Astrocyte of the spinal cord (primary cell): ENCODE results near the gene RPS4Y1.

ENCODE experiments used
- DNase-seq: peaks from one replicate; pipeline ENCODE4 v3.0.0; 2011; ENCODE audit warnings: low read depth, low spot score
- H3K4me3 ChIP-seq: 2 replicates; pipeline ENCODE4 v1.5.1; 2011; ENCODE audit warnings: low read depth, mild to moderate bottlenecking, low read length, moderate library complexity
- in situ Hi-C: cut with HindIII; loops from 2 replicates; pipeline ENCODE4 v1.10.0; 2017; ENCODE audit warnings: low sequenced_read_pairs
- TF ChIP-seq, protein P1 (sequence below): IDR thresholded peaks from 2 replicates; pipeline ENCODE4 v1.5.1; 2012; ENCODE audit warnings: low read depth, mild to moderate bottlenecking, low read length, inconsistent platforms

RPS4Y1 gene

DNA sequence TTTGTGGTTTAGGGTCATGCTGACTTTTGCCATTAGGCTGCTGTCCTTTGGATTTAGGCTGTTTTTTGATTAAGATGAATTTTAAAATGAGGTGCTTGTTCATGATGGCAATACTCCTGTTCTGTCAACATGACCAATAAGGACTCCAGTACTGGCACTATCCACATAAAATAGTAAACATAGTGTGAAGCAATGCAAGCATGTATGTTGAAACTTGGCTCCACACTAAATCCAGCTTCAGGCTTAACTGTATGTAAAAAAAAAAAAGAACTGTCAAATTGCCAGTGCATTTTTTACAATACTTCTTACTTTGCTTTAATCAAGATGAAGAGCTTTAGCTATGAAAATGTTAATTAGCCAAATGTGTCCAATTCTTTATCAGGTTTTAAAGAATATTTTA, 6.2 kb upstream of the RPS4Y1 start:
- TF ChIP-seq, protein P1, sequence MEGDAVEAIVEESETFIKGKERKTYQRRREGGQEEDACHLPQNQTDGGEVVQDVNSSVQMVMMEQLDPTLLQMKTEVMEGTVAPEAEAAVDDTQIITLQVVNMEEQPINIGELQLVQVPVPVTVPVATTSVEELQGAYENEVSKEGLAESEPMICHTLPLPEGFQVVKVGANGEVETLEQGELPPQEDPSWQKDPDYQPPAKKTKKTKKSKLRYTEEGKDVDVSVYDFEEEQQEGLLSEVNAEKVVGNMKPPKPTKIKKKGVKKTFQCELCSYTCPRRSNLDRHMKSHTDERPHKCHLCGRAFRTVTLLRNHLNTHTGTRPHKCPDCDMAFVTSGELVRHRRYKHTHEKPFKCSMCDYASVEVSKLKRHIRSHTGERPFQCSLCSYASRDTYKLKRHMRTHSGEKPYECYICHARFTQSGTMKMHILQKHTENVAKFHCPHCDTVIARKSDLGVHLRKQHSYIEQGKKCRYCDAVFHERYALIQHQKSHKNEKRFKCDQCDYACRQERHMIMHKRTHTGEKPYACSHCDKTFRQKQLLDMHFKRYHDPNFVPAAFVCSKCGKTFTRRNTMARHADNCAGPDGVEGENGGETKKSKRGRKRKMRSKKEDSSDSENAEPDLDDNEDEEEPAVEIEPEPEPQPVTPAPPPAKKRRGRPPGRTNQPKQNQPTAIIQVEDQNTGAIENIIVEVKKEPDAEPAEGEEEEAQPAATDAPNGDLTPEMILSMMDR, result no peak

DNA sequence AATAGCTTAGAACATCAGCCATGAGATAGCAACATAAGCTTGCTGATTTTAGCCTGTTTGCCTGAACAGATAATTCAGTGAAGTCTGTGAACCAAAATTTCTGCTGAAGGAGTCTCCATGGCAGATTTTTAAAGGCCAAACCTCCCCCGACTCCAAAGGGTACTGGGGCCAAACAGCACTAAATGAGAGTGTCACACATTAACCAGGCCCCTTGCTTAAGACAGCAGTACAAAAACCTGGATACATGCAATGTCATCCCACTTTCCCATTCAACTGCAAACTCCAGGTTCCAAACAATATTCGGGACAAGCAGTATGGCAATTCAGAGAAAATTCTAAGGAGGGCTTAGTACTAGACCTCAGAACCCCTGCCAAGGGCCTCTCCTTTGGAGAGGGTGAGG, 4.3 kb upstream of the RPS4Y1 start:
- no peak for DNase-seq
- in situ Hi-C loops, result no loop called here
- TF ChIP-seq, protein P1, result no peak
- no peak overlapping the region for H3K4me3 ChIP-seq

More for the DNA sequence above, 6.2 kb upstream of the RPS4Y1 start:
- no peak for DNase-seq
- in situ Hi-C loops, result no loop called here
- no peak overlapping the region for H3K4me3 ChIP-seq

DNA sequence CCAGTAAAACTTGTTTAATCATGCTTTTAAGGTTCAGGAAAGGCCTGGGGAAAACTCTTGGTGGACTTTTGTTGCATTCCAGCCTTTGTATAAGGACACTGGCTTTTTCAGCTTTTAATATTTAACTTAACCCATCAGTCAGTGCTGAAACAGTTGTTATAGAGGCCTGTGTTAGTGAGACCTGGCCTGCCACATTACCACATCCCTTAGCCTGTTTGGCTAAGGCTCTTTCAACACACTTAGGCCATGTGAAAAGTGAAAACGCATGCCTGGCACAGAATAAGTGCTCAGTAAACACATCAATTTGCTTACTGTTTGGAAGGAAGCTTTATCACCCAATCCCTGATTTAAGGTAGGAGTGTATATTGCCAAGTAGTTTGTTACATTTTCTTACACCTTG, 3.5 kb upstream of the RPS4Y1 start:
- TF ChIP-seq, protein P1, result no peak
- in situ Hi-C loops, result no loop called here
- H3K4me3 ChIP-seq, result no peak overlapping the region

DNA sequence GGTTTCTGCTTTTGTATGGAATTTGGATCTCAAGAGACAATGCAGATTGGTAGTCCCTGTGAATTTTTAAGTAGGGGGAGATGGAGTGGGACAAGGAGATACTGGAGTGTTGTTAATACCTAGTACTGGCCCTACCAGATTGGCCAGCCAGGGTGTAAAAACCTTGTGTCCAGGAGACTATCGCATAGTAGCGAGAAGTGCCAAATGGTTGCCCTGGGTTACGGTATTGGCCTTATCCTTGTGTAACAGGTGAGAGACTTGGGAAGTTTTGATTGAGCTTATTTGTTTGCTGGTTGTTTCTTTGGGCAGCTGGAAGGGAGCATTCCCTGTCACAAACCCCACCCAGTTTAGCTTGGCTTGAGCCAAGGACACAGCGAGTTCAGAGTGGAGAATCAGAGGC, 5.4 kb downstream of the RPS4Y1 start:
- H3K4me3 ChIP-seq, result no peak overlapping the region
- in situ Hi-C loops, result no loop called here
- no peak for DNase-seq
- TF ChIP-seq, protein P1, result no peak

More for the DNA sequence above, 3.5 kb upstream of the RPS4Y1 start:
- DNase-seq, result no peak

DNA sequence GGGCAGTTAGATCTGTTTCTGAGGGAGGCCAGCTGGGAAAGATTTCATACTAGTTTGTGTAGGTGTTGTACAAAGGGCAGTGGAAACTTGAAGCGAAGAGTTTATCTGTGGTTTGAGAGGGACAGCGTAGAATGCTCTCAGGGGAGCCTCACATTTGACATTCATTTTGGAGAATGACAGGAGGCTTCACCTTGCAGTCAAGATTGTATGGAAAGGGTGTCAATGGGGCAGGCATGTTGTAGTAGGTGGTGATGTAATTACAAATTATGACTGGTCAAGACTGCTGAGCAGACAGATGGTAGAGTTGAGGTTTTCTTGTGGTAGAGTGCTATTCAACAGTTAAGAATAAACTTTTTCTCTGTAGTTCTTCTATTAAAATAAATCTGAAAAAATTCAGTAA, 7.0 kb downstream of the RPS4Y1 start:
- in situ Hi-C loops, result no loop called here

DNA sequence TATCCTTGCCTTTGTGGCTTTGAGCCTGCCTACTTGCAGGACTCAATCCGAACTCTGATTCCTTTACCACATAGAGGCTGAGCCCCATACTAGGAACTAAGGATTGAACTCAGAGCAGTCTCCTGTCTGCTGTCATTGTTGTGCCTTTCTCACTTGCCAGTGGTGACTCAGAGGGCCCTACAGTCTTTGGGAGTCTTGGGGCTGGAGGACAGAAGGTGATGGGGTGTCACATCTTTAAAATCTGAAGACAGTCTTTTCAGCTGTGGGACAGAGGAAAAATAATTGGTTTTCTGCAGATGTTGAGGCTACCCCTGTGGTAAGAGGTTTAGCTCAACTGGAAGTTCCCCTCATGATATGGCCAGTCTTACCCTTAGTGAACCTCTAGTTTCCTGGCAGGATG, 8.0 kb downstream of the RPS4Y1 start:
- TF ChIP-seq, protein P1, result no peak
- DNase-seq, result no peak
- no peak overlapping the region for H3K4me3 ChIP-seq
- in situ Hi-C loops, result no loop called here

More for the DNA sequence above, 7.0 kb downstream of the RPS4Y1 start:
- TF ChIP-seq, protein P1, result no peak
- no peak overlapping the region for H3K4me3 ChIP-seq
- DNase-seq, result no peak

DNA sequence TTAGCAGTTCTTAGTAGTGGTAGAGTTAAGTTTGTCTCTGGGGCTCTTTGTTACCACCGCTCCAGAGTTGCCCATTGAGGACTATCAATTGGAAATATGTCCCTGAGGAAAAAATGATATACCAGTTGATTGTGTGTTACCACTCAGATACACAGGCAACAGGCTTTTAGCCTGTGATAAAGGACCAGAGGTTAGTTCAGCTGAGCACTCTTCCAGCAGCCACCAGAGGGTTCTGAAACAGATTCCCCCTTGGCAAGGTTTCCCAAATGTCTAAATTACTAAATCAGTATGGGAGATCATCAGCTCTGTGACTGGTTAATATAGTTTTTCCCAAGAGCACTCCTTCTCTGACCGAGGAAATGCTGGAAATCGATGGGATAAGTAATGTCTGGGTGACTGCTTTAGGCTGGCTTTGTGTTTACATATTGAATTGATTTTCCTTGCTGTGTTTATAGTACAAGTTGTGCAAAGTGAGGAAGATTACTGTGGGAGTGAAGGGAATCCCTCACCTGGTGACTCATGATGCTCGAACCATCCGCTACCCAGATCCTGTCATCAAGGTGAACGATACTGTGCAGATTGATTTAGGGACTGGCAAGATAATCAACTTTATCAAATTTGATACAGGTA, 12.9 kb downstream of the RPS4Y1 start:
- TF ChIP-seq, protein P1, result no peak
- DNase-seq, result no peak
- no peak overlapping the region for H3K4me3 ChIP-seq
- in situ Hi-C loops, result no loop called here
